IMR-90 (cell line): Measurements from ENCODE around the gene ADRA2B. TPM values are rescaled to one million over a fixed set of nuclear protein-coding genes. Genes with fewer than 3 reads are reported as not detected.
"Not testable (repeated sequence)": the region's sequence is repeated elsewhere in the genome, so short reads cannot be mapped to it uniquely, and the experiment has no call there.

Experiments
- ATAC-seq: fragments of 200-7000 bp; cut with Tn5 transposase; 2 replicates; pipeline ENCODE4 v1.9.1; 2020; ENCODE audit warnings: low read depth, mild to moderate bottlenecking, moderate library complexity
- BruUV-seq: library from RNA; stranded (reverse); fragments of 400-500 nt; replicated peaks from 2 replicates; lab custom pipeline; 2021; lab: Mats Ljungman, UMichigan
- CTCF ChIA-PET: fragments of 300-600 bp; formaldehyde crosslinking; extraction: SDS; loops from one replicate; lab custom pipeline; 2021; ENCODE audit warnings: antibody characterized with exemption; lab: Yijun Ruan, JAX
- POLR2A ChIA-PET: fragments of 300-600 bp; sonication (Branson Sonifier 250); formaldehyde crosslinking; loops from one replicate; lab custom pipeline; 2022; ENCODE audit warnings: antibody characterized with exemption; ENCODE audit not compliant: unreplicated experiment; lab: Charles Lee
- DNase-seq: peaks from one replicate; pipeline ENCODE4 v3.0.0; 2013
- H2AFZ ChIP-seq: replicated peaks from 2 replicates; pipeline ENCODE3; 2013; ENCODE audit warnings: low read length, mild to moderate bottlenecking; ENCODE audit not compliant: poor library complexity
- H2AK5ac ChIP-seq: 2 replicates; pipeline ENCODE4 v1.6.1; 2013; ENCODE audit warnings: low read depth, low read length, inconsistent platforms
- H2AK9ac ChIP-seq: replicated peaks from 2 replicates; pipeline ENCODE3; 2013; ENCODE audit warnings: mild to moderate bottlenecking, low read depth, low read length, moderate library complexity; ENCODE audit not compliant: poor library complexity
- H2BK120ac ChIP-seq: 2 replicates; pipeline ENCODE4 v1.6.1; 2013; ENCODE audit warnings: low read depth, low read length, inconsistent platforms
- H2BK15ac ChIP-seq: 3 replicates; pipeline ENCODE4 v1.6.1; 2013; ENCODE audit warnings: low read depth, low read length, inconsistent platforms
- H2BK20ac ChIP-seq: 2 replicates; pipeline ENCODE4 v1.6.1; 2013; ENCODE audit warnings: low read depth, mild to moderate bottlenecking, inconsistent platforms, low read length, moderate library complexity
- H2BK5ac ChIP-seq: 2 replicates; pipeline ENCODE4 v1.6.1; 2013; ENCODE audit warnings: mild to moderate bottlenecking, low read depth, low read length, inconsistent platforms; ENCODE audit not compliant: poor library complexity, severe bottlenecking
- H3K14ac ChIP-seq: replicated peaks from 2 replicates; pipeline ENCODE4 v1.6.1; 2013; ENCODE audit warnings: low read depth, low read length, inconsistent platforms
- H3K18ac ChIP-seq: 2 replicates; pipeline ENCODE4 v1.6.1; 2013; ENCODE audit warnings: low read depth, low read length, control low read depth
- H3K23ac ChIP-seq: 2 replicates; pipeline ENCODE4 v1.6.1; 2013; ENCODE audit warnings: low read depth, low read length, inconsistent platforms
- H3K27ac ChIP-seq: 2 replicates; pipeline ENCODE4 v1.5.1; 2013; ENCODE audit warnings: mild to moderate bottlenecking, control low read depth, low read length; ENCODE audit not compliant: insufficient read depth
- H3K27me3 ChIP-seq: 2 replicates; pipeline ENCODE4 v1.6.1; 2013; ENCODE audit warnings: low read length; ENCODE audit not compliant: control insufficient read depth, insufficient read depth
- H3K36me3 ChIP-seq: 2 replicates; pipeline ENCODE4 v1.6.1; 2013; ENCODE audit warnings: low read length, mixed read lengths; ENCODE audit not compliant: control insufficient read depth, insufficient read depth
- H3K4ac ChIP-seq: 2 replicates; pipeline ENCODE4 v1.6.1; 2013; ENCODE audit warnings: low read depth, low read length, inconsistent platforms
- H3K4me1 ChIP-seq: 2 replicates; pipeline ENCODE4 v1.6.1; 2013; ENCODE audit warnings: low read length, mixed read lengths; ENCODE audit not compliant: control insufficient read depth, insufficient read depth
- H3K4me2 ChIP-seq: 2 replicates; pipeline ENCODE4 v1.6.1; 2013; ENCODE audit warnings: low read depth, mild to moderate bottlenecking, control low read depth, low read length, moderate library complexity
- H3K4me3 ChIP-seq: 2 replicates; pipeline ENCODE4 v1.5.1; 2013; ENCODE audit warnings: low read depth, mild to moderate bottlenecking, control low read depth, low read length, moderate library complexity; ENCODE audit not compliant: insufficient read depth
- H3K56ac ChIP-seq: 2 replicates; pipeline ENCODE4 v1.6.1; 2013; ENCODE audit warnings: low read length, inconsistent platforms; ENCODE audit not compliant: insufficient read depth; ENCODE audit errors: extremely low read depth
- H3K79me1 ChIP-seq, 2 experiments: 2 replicates each; pipeline ENCODE4 v1.6.1; 2013; ENCODE audit warnings: low read length in 2 of 2, inconsistent platforms in 1 of 2, low read depth in 1 of 2
- H3K9ac ChIP-seq: 2 replicates; pipeline ENCODE4 v1.6.1; 2013; ENCODE audit warnings: low read depth, low read length, control low read depth
- H3K9me1 ChIP-seq: 2 replicates; pipeline ENCODE4 v1.6.1; 2013; ENCODE audit warnings: low read length, inconsistent platforms; ENCODE audit not compliant: insufficient read depth
- H3K9me3 ChIP-seq: 2 replicates; pipeline ENCODE4 v1.6.1; 2013; ENCODE audit warnings: low read length; ENCODE audit not compliant: control insufficient read depth, insufficient read depth
- H4K20me1 ChIP-seq: 2 replicates; pipeline ENCODE4 v1.6.1; 2013; ENCODE audit warnings: low read length, inconsistent platforms; ENCODE audit not compliant: insufficient read depth
- H4K5ac ChIP-seq: 2 replicates; pipeline ENCODE4 v1.6.1; 2013; ENCODE audit warnings: mild to moderate bottlenecking, low read depth, low read length, control low read depth
- H4K8ac ChIP-seq, 2 experiments: 2 replicates each; pipeline ENCODE4 v1.6.1; 2013; ENCODE audit warnings: low read depth in 2 of 2, low read length in 2 of 2, control low read depth in 1 of 2, inconsistent platforms in 1 of 2
- H4K91ac ChIP-seq: 2 replicates; pipeline ENCODE4 v1.6.1; 2013; ENCODE audit warnings: low read depth, low read length, inconsistent platforms; ENCODE audit not compliant: insufficient read depth
- WGBS, 2 experiments: methylation state at CpG; one replicate each; pipeline versions ENCODE4 v1.1.5 to v1.1.7; 2013; ENCODE audit warnings: missing lambda C conversion rate in 2 of 2; ENCODE audit not compliant: insufficient read length in 1 of 2; ENCODE audit errors: extremely low coverage in 2 of 2; 5-methylcytosine and 5-hydroxymethylcytosine counted together
- dilution Hi-C: fragments of 300-500 bp; cut with HindIII; formaldehyde crosslinking; loops from one replicate; pipeline ENCODE4 v1.14.3; 2018; ENCODE audit warnings: low sequenced_read_pairs; ENCODE audit not compliant: unreplicated experiment
- in situ Hi-C: fragments of 300-500 bp; cut with MboI; formaldehyde crosslinking; loops from 3 replicates; pipeline ENCODE4 v1.14.3; 2019; ENCODE audit warnings: low sequenced_read_pairs, inconsistent platforms, mixed read lengths
- intact Hi-C: fragments of 100-400 bp; cut with micrococcal nuclease; formaldehyde crosslinking; loops from 2 replicates; pipeline ENCODE4 v1.10.0; 2022
- polyA plus RNA-seq, 3 experiments: library from polyadenylated mRNA; depleted of rRNA; stranded (reverse); fragments of >200 nt; gene quantifications; 2 replicates each; pipeline ENCODE4 v1.2.3, GENCODE V29; 2012; ENCODE audit warnings: low replicate concordance in 1 of 3
- total RNA-seq: library from RNA; depleted of rRNA; stranded (reverse); fragments of >200 nt; gene quantifications from 2 replicates; pipeline ENCODE4 v1.2.3, GENCODE V29; 2012

ADRA2B gene
- total and polyA plus RNA-seq, 2 of the 4 experiments (the other 2 are of a cell fraction), result not detected

DNA sequence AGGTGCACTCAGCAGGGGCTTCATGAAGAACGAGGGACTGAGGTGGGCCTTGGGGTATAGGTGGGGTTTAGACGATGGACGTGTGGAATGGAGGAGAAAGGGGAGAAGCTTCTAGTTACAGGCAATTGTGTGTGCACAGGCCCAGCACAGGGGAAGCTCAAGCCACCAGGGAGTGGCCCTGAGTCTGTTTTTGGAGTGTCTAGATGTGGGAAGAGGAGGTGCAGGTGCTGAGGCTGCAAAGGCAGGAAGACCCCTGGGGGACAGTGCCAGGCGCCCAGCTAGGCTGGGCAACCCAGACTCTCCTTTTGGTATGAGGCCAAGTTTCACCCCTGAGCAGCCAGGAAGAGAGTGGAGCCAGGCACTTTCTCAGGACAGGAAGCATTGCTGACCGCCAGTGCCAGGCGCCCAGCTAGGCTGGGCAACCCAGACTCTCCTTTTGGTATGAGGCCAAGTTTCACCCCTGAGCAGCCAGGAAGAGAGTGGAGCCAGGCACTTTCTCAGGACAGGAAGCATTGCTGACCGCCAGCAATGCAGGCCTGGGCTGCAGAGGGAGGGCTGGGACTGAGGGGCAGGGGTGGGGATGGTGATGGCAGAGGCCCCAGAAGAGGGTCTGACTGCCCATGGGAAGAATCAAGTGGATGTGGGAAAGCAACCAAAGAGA, 31.4 kb downstream of the ADRA2B start:
- dilution Hi-C loops, H2BK120ac ChIP-seq, H3K56ac ChIP-seq, H3K27ac ChIP-seq, H2AK5ac ChIP-seq, H4K8ac ChIP-seq, H3K79me1 ChIP-seq, H3K9me1 ChIP-seq, CTCF ChIA-PET, H4K91ac ChIP-seq, H4K20me1 ChIP-seq, H3K4ac ChIP-seq, H2BK5ac ChIP-seq, H3K4me2 ChIP-seq, H4K5ac ChIP-seq, H3K9ac ChIP-seq, H2BK20ac ChIP-seq, ATAC-seq, POLR2A ChIA-PET, H3K14ac ChIP-seq, in situ Hi-C loops, H3K36me3 ChIP-seq, DNase-seq, H3K4me1 ChIP-seq, intact Hi-C loops, H3K4me3 ChIP-seq, H3K23ac ChIP-seq, H3K18ac ChIP-seq, H2AFZ ChIP-seq, BruUV-seq, H2BK15ac ChIP-seq, H2AK9ac ChIP-seq, H3K9me3 ChIP-seq: not testable (repeated sequence)
- H3K27me3 ChIP-seq, result peaks cover 28% of the 10 kb centered on the region
- WGBS, 2 experiments, result 47% methylated on average over 5 of the region's 7 CpGs; no CpG with 5 or more reads in 1 of the 2 experiments
